Activated CD4-positive, alpha-beta T cell treated with anti-CD3 and anti-CD28 coated beads for 36 hours (primary cell): ENCODE results near the gene LAG3. TPM values are rescaled to one million over a fixed set of nuclear protein-coding genes. Genes with fewer than 3 reads are reported as not detected.

Experiments
- ATAC-seq: fragments of 200-7000 bp; cut with Tn5 transposase; one replicate; pipeline ENCODE4 v1.10.0; 2021; ENCODE audit warnings: mild to moderate bottlenecking, moderate library complexity
- CTCF ChIA-PET: fragments of 350-600 bp; sonication (Branson Sonifier 250); formaldehyde crosslinking; loops from one replicate; lab custom pipeline; 2021; ENCODE audit warnings: antibody characterized with exemption; lab: Charles Lee
- POLR2A ChIA-PET: fragments of 350-600 bp; sonication (Branson Sonifier 250); formaldehyde crosslinking; loops from one replicate; lab custom pipeline; 2021; ENCODE audit warnings: antibody characterized with exemption, inconsistent platforms; lab: Charles Lee
- DNase-seq: peaks from one replicate; pipeline ENCODE4 v3.0.0-alpha.2; 2020
- H3K27ac Mint-ChIP-seq: one replicate; pipeline ENCODE4 v1.8.0; 2021; ENCODE audit warnings: mixed read lengths
- H3K27me3 Mint-ChIP-seq: one replicate; pipeline ENCODE4 v1.8.0; 2021; ENCODE audit warnings: mixed read lengths
- H3K36me3 Mint-ChIP-seq: one replicate; pipeline ENCODE4 v1.8.0; 2021; ENCODE audit warnings: low read depth, mixed read lengths
- H3K4me1 Mint-ChIP-seq: one replicate; pipeline ENCODE4 v1.8.0; 2021; ENCODE audit warnings: mixed read lengths
- H3K4me3 Mint-ChIP-seq: one replicate; pipeline ENCODE4 v1.8.0; 2021; ENCODE audit warnings: mild to moderate bottlenecking, moderate library complexity, mixed read lengths
- H3K9me3 Mint-ChIP-seq: one replicate; pipeline ENCODE4 v1.8.0; 2021; ENCODE audit warnings: low read depth, mixed read lengths
- intact Hi-C, 2 experiments: fragments of 100-400 bp; cut with DNase I in 1 of 2; cut with micrococcal nuclease in 1 of 2; formaldehyde crosslinking; loops; one replicate each; pipeline versions ENCODE4 v1.14.2 to v1.15.1; 2022 to 2024; cut with DNase I, micrococcal nuclease
- total RNA-seq, 2 experiments: library from RNA; stranded (reverse); gene quantifications; one replicate each; pipeline ENCODE4 v1.2.3, GENCODE V29; 2021

LAG3 gene
- total RNA-seq, 2 experiments from 2014 or later: 88.2 to 93.9 TPM

DNA sequence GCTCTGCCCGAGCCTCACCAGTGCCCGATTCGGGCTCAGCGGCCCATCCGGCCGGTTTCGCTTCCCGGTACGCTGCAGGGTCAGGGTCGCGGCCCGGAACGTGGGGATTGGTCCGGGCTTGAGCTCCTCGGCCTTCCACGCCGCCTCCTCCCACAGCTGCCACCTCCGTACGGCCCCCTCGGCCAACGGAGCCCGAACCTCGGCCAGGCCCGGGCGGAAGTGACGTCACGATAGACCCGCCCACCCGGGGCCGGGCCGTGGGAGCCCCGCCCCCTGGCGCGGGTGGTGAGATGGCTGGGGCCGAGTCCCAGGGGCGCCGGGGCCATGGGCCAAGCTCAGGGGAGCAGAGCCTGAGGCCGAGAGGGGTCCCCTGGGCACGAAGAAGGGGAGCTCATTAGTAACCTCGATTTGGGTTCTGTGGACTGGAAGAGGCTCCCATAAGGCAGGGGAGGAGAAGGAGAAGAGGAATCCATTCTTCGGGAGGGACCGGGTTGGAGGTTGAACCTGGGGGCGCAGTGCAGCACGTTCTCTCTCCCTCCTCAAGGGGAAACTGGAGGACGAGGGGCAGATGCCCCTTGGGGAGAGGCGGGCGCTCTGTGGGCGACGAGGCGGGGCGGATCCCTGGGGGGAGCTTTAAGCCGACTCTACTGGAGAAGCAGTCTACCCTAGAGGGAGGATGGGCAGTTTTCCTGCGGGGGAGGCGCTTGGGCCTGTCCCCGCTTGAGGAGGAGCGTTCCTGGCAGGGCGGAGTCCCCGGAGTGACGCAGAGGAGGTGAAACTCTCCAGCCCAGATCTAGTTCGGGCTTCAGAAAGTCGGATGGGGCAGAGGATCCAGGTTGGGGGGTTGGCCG is 19.2 kb upstream of the LAG3 start, which contains the start of gene MLF2:
TSS of gene MLF2 (minus strand) at position 221 of the 851 bp plus-strand sequence. CDS start 807 bp downstream, outside the sequence.
- Mint-ChIP-seq H3K4me3 (peak within 1 kb of the TSS; percentile 87), H3K9me3 (no peaks in the 10 kb centered on the region), H3K36me3 (peaks cover 27% of the 10 kb centered on the region), H3K4me1 (peaks cover 26% of the 10 kb centered on the region), H3K27me3 (no peaks in the 10 kb centered on the region), H3K27ac (peak within 1 kb of the TSS; percentile 97)
- DNase-seq (peak; percentile 99), ATAC-seq (peak; percentile 96)
- intact Hi-C loops: loop anchor here (1.0 to 5.0 kb wide), 14 partner anchors 13 to 217 kb away; partner anchors contain the start of genes ZNF384 (in 2 of the 2), CHD4 (in 1 of the 2), COPS7A (in 1 of the 2) and EMG1 (in 1 of the 2)
- ChIA-PET CTCF (interaction anchor here (0.6 to 4.1 kb wide), 39 partner anchors 10 to 414 kb away, joined by 3 to 54 read pairs (median 5); partner anchors contain the start of genes CD4, CDCA3, COPS7A and GPR162), POLR2A (interaction anchor here (0.5 to 3.0 kb wide), 12 partner anchors 10 to 221 kb away, joined by 3 to 16 read pairs (median 4); partner anchors contain the start of genes C12orf57, CD4, COPS7A and PTMS)

DNA sequence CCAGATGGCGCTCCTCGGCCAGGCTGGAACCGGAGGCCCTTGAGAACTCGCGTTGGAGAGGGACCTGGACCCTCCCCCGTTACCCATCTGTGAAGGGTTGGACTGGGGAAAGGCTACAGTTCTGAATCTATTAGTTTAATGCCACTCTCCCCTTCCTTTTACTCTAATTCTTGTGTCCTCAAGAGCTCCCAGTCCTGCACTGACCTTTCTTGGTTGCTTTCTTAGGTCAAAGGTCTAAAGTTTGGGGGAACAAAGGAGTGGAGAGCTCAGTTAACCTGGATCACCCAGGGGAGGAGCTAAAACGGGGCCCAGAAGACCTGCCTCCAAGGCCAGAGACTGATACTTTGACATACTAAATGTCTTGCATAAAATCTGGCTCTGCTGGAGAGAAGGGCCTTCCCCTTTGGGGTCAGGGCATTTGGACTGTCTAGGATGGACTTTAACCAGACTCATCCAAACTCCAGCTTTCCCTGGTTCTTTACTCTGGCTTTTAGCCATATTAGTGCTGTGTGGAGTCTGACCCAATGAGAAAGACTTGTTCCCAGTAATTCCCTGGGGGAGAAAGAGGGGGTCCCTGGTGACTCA is 18.5 kb upstream of the LAG3 start:
- Mint-ChIP-seq H3K9me3 (no peaks in the 10 kb centered on the region), H3K36me3 (peaks cover 22% of the 10 kb centered on the region), H3K27me3 (no peaks in the 10 kb centered on the region), H3K27ac (peak overlapping the region; percentile 97), H3K4me3 (peak overlapping the region; percentile 87), H3K4me1 (peaks cover 32% of the 10 kb centered on the region)
- DNase-seq: no peak
- ChIA-PET CTCF (interaction anchor here (0.6 to 4.1 kb wide), 32 partner anchors 11 to 391 kb away, joined by 3 to 54 read pairs (median 6); partner anchors contain the start of genes CD4, COPS7A, GPR162 and LAG3), POLR2A (interaction anchor here (1.0 to 3.0 kb wide), 6 partner anchors 12 to 98 kb away, joined by 3 to 16 read pairs (median 4); partner anchors contain the start of genes CD4, COPS7A, PTMS and USP5)
- intact Hi-C loops: loop anchor here (1.0 to 5.0 kb wide), 14 partner anchors 12 to 216 kb away; partner anchors contain the start of genes ZNF384 (in 2 of the 2), CHD4 (in 1 of the 2), COPS7A (in 1 of the 2) and EMG1 (in 1 of the 2)
- no peak for ATAC-seq

GRCh38 chr12:6754411-6754810 is 17.9 kb upstream of the LAG3 start:
- CTCF ChIA-PET: interaction anchor here (0.6 to 4.1 kb wide), 30 partner anchors 11 to 391 kb away, joined by 3 to 54 read pairs (median 8); partner anchors contain the start of genes CD4, COPS7A, GPR162 and LAG3
- POLR2A ChIA-PET: interaction anchor here (0.7 to 3.0 kb wide), 2 partner anchors 30 to 65 kb away, joined by 3 to 16 read pairs; partner anchors contain the start of gene ZNF384
- Mint-ChIP-seq H3K36me3 (peaks cover 16% of the 10 kb centered on the region), H3K9me3 (no peaks in the 10 kb centered on the region), H3K27ac (no peak overlapping the region), H3K4me1 (peaks cover 32% of the 10 kb centered on the region), H3K27me3 (no peaks in the 10 kb centered on the region), H3K4me3 (no peak overlapping the region)
- intact Hi-C loops: loop anchor here in 1 of 2 experiments (5.0 kb wide), 1 partner anchor 38 kb away; no protein-coding TSS in a partner anchor
- ATAC-seq (no peak), DNase-seq (no peak)

- Mint-ChIP-seq H3K27me3 (no peaks in the 10 kb centered on the region), H3K36me3 (no peaks in the 10 kb centered on the region), H3K4me1 (peaks cover 19% of the 10 kb centered on the region), H3K27ac (no peak overlapping the region), H3K9me3 (no peaks in the 10 kb centered on the region), H3K4me3 (no peak overlapping the region)
- DNase-seq (no peak), ATAC-seq (no peak)
- intact Hi-C loops: no loop called here
- POLR2A ChIA-PET: no interaction called here
- CTCF ChIA-PET: interaction anchor here (1.4 kb wide), 1 partner anchor 21 kb away, joined by 5 read pairs; no protein-coding TSS in a partner anchor
These were observed 15.2 kb upstream of the LAG3 start for GRCh38 chr12:6757028-6757690.

GRCh38 chr12:6758506-6759095 is 13.7 kb upstream of the LAG3 start:
- intact Hi-C loops: no loop called here
- ATAC-seq (peak; percentile 26), DNase-seq (peak; percentile 31)
- Mint-ChIP-seq H3K36me3 (no peaks in the 10 kb centered on the region), H3K4me1 (peaks cover 12% of the 10 kb centered on the region), H3K4me3 (no peak overlapping the region), H3K9me3 (no peaks in the 10 kb centered on the region), H3K27ac (no peak overlapping the region), H3K27me3 (peaks cover 2% of the 10 kb centered on the region)
- POLR2A ChIA-PET: no interaction called here
- CTCF ChIA-PET: interaction anchor here (0.7 to 1.4 kb wide), 3 partner anchors 17 to 35 kb away, joined by 3 to 5 read pairs (median 3); partner anchors contain the start of gene COPS7A

GRCh38 chr12:6759741-6760140 is 12.6 kb upstream of the LAG3 start:
- Mint-ChIP-seq H3K27ac (no peak overlapping the region), H3K9me3 (no peaks in the 10 kb centered on the region), H3K27me3 (peaks cover 9% of the 10 kb centered on the region), H3K4me1 (peaks cover 15% of the 10 kb centered on the region), H3K4me3 (no peak overlapping the region), H3K36me3 (no peaks in the 10 kb centered on the region)
- ChIA-PET CTCF (interaction anchor here (0.7 to 1.2 kb wide), 5 partner anchors 12 to 152 kb away, joined by 3 to 6 read pairs (median 3); no protein-coding TSS in a partner anchor), POLR2A (interaction anchor here (0.7 to 1.1 kb wide), 2 partner anchors 17 to 273 kb away, joined by 4 to 11 read pairs; no protein-coding TSS in a partner anchor)
- intact Hi-C loops: no loop called here
- no peak for ATAC-seq
- no peak for DNase-seq

- no peak for DNase-seq
- no peak for ATAC-seq
- Mint-ChIP-seq H3K27ac (no peak overlapping the region), H3K27me3 (peaks cover 26% of the 10 kb centered on the region), H3K4me3 (no peak overlapping the region), H3K4me1 (peaks cover 27% of the 10 kb centered on the region), H3K9me3 (no peaks in the 10 kb centered on the region), H3K36me3 (peaks cover 4% of the 10 kb centered on the region)
- intact Hi-C loops: no loop called here
- POLR2A ChIA-PET: no interaction called here
- CTCF ChIA-PET: interaction anchor here (0.6 to 2.0 kb wide), 4 partner anchors 8 to 211 kb away, joined by 3 to 7 read pairs (median 3); no protein-coding TSS in a partner anchor
These were observed 8.9 kb upstream of the LAG3 start for GRCh38 chr12:6763380-6763779.

DNA sequence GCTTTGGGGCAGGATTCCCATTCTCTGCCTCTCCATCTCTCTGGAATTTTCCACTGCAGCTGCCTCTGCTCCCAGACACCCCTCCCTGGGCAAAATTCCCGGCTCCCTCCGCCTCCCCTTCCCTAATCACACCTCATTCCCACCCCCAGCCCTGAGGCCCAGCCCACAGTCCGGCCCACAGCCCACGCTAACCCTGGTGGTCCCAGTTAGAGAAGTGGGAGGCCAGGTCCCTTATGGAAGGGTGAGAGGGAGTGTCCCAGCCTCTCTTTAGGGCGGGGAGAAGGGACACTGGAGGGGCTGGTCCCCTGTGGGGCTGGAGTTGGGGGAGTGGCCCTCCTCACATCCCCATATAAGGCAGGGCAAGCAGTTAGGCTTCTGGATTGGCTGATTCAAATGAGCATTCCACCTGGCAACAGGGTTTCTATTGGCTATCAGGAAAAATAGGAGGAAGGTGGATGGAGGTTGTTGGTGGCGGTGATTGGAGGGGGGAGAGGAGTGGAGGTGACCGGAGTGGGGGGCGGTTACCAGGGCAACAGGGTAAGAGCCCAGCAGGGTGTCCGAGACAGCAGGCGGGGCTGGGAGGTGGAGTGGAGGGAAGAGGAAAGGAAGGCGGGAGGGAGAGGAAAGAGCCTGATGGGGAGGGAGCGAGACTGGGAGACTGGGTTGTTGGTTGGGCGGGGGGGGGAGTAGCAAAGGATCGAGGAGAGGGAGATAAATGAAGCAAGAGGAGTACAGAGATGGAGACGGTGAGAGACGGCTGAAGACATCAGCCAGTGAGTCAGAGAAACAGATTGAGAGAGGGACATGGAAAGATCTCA is 8.1 kb upstream of the LAG3 start:
- H3K27me3 Mint-ChIP-seq: peaks cover 33% of the 10 kb centered on the region

DNA sequence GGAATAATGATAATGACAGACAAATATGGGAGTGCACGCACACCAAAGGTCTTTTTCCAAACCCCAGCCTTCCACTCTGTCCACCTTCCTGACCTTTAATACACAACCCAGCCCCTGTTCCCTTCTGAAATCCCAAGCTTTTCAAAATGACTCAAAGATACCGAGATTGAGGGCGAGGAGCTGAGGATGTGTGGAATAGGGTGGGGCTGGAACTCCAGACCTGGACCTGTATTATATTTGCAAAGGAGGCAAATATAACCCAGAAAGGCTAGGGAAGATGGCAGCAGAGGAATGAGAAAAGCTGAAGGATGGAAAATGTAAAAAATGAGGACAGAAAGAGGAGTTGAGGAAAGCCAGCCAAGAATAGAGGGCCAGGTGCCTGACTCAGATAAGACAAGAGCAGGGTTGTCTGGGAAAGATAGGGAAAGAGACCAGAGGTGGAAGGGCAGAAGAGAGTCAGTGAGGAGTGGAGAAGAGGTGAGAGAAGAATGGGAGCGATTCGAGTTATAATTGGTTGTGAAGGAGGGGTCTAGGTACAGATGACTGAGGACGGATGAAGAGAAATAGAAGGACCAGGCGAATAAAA is 7.2 kb upstream of the LAG3 start:
- Mint-ChIP-seq H3K4me3 (peak overlapping the region; percentile 63), H3K4me1 (peaks cover 33% of the 10 kb centered on the region), H3K27ac (peak overlapping the region; percentile 8), H3K36me3 (peaks cover 6% of the 10 kb centered on the region), H3K9me3 (no peaks in the 10 kb centered on the region), H3K27me3 (peaks cover 33% of the 10 kb centered on the region)
- ChIA-PET POLR2A (interaction anchor here (1.3 kb wide), 1 partner anchor 12 kb away, joined by 4 read pairs; the partner anchor contains the start of gene MLF2), CTCF (interaction anchor here (0.8 to 2.6 kb wide), 8 partner anchors 10 to 126 kb away, joined by 4 to 19 read pairs (median 8); partner anchors contain the start of gene MLF2)
- no peak for DNase-seq
- ATAC-seq: no peak
- intact Hi-C loops: loop anchor here in 1 of 2 experiments (2.0 kb wide), 1 partner anchor 14 kb away; no protein-coding TSS in a partner anchor

More for the DNA sequence above, 8.1 kb upstream of the LAG3 start:
- peaks cover 4% of the 10 kb centered on the region for H3K36me3 Mint-ChIP-seq
- DNase-seq (peak; percentile 68), ATAC-seq (peak; percentile 80)
- peak overlapping the region; percentile 28 for H3K4me3 Mint-ChIP-seq
- peak overlapping the region; percentile 44 for H3K27ac Mint-ChIP-seq
- H3K4me1 Mint-ChIP-seq: peaks cover 28% of the 10 kb centered on the region
- ChIA-PET CTCF (no interaction called here), POLR2A (no interaction called here)
- intact Hi-C loops: loop anchor here in 1 of 2 experiments (2.0 kb wide), 1 partner anchor 15 kb away; no protein-coding TSS in a partner anchor
- H3K9me3 Mint-ChIP-seq: no peaks in the 10 kb centered on the region
